CD4-positive, alpha-beta T cell treated with Interferon alpha-2 for 1 hour (primary cell): ENCODE results near the gene ZSWIM6.
A peak's percentile ranks its signal among the peaks of the same experiment; 100 is the strongest.

Experiments
- DNase-seq, 2 donors: peaks; one replicate each; pipeline ENCODE4 v3.0.0-alpha.2; 2020 to 2022

Gene ZSWIM6

GRCh38 chr5:61307611-61308010, 24.4 kb upstream of the ZSWIM6 start:
- no peak for DNase-seq

GRCh38 chr5:61308712-61309111, 23.3 kb upstream of the ZSWIM6 start:
- no peak for DNase-seq

- DNase-seq: no peak
Measured at GRCh38 chr5:61309115-61309514, 22.9 kb upstream of the ZSWIM6 start.

GRCh38 chr5:61311056-61311610, 20.9 kb upstream of the ZSWIM6 start:
- no peak for DNase-seq

- no peak for DNase-seq
Measured at GRCh38 chr5:61311836-61312808, 19.9 kb upstream of the ZSWIM6 start.

GRCh38 chr5:61313960-61314681, 17.9 kb upstream of the ZSWIM6 start:
- DNase-seq: no peak

GRCh38 chr5:61318376-61318775, 13.7 kb upstream of the ZSWIM6 start:
- DNase-seq: no peak

GRCh38 chr5:61319388-61320146, 12.5 kb upstream of the ZSWIM6 start:
- peak; percentile 32 to 47 for DNase-seq

- DNase-seq: no peak
Measured at GRCh38 chr5:61320860-61321259, 11.2 kb upstream of the ZSWIM6 start.

- DNase-seq: no peak
Measured at GRCh38 chr5:61321669-61322068, 10.4 kb upstream of the ZSWIM6 start.

- no peak for DNase-seq
Measured at GRCh38 chr5:61322738-61323725, 9.0 kb upstream of the ZSWIM6 start.

GRCh38 chr5:61327760-61328753, 4.0 kb upstream of the ZSWIM6 start:
- peak in 1 of 2 donors; percentile 22 for DNase-seq

GRCh38 chr5:61328791-61329549, 3.1 kb upstream of the ZSWIM6 start:
- DNase-seq: no peak

GRCh38 chr5:61329550-61330128, 2.4 kb upstream of the ZSWIM6 start:
- DNase-seq: peak in 1 of 2 donors; percentile 25

- peak; percentile 11 to 44 for DNase-seq
Measured at GRCh38 chr5:61330341-61330844, 1.7 kb upstream of the ZSWIM6 start.

- DNase-seq: peak; percentile 79 to 82
Measured at GRCh38 chr5:61330845-61331406, 1.1 kb upstream of the ZSWIM6 start.

- DNase-seq: peak; percentile 19 to 43
Measured at GRCh38 chr5:61332358-61332749, 296 bp downstream of the ZSWIM6 start.

- peak; percentile 38 for DNase-seq
Measured at GRCh38 chr5:61332851-61333320, 828 bp downstream of the ZSWIM6 start.
